GM19397 (cell line): ENCODE results near the gene COQ4.
A peak's percentile ranks its signal among the peaks of the same experiment; 100 is the strongest.
"Not testable (repeated sequence)": the region's sequence is repeated elsewhere in the genome, so short reads cannot be mapped to it uniquely, and the experiment has no call there.

Experiments
- ATAC-seq: cut with Tn5 transposase; IDR thresholded peaks from one replicate; pipeline ENCODE4 v1.9.1; 2021; ENCODE audit warnings: mild to moderate bottlenecking, moderate library complexity; ENCODE audit not compliant: unreplicated experiment

COQ4 gene

GRCh38 chr9:128298535-128299482 is 23.8 kb upstream of the COQ4 start:
- ATAC-seq: no peak

GRCh38 chr9:128304136-128304970 is 18.3 kb upstream of the COQ4 start:
- ATAC-seq: no peak

GRCh38 chr9:128304971-128305288 is 17.7 kb upstream of the COQ4 start:
- no peak for ATAC-seq

GRCh38 chr9:128309551-128309950 is 13.1 kb upstream of the COQ4 start:
- no peak for ATAC-seq

- no peak for ATAC-seq
Measured at GRCh38 chr9:128310461-128310860, 12.2 kb upstream of the COQ4 start.

- ATAC-seq: no peak
Measured at GRCh38 chr9:128314697-128315096, 7.9 kb upstream of the COQ4 start.

- no peak for ATAC-seq
Measured at GRCh38 chr9:128316421-128316820, 6.2 kb upstream of the COQ4 start.

GRCh38 chr9:128317629-128318028 is 5.0 kb upstream of the COQ4 start:
- no peak for ATAC-seq

- ATAC-seq: no peak
Measured at GRCh38 chr9:128321343-128321742, 1.3 kb upstream of the COQ4 start.

GRCh38 chr9:128321879-128322403 is 698 bp upstream of the COQ4 start:
- peak; percentile 7 for ATAC-seq

GRCh38 chr9:128323212-128323730 is 632 bp downstream of the COQ4 start:
- ATAC-seq: no peak

- ATAC-seq: no peak
Measured at GRCh38 chr9:128323791-128324190, 1.2 kb downstream of the COQ4 start.

- ATAC-seq: no peak
Measured at GRCh38 chr9:128324401-128324800, 1.8 kb downstream of the COQ4 start.

GRCh38 chr9:128325629-128326028 is 3.0 kb downstream of the COQ4 start:
- ATAC-seq: no peak

- no peak for ATAC-seq
Measured at GRCh38 chr9:128333451-128333869, 10.8 kb downstream of the COQ4 start.

- ATAC-seq: no peak
Measured at GRCh38 chr9:128335161-128335560, 12.5 kb downstream of the COQ4 start.

- no peak for ATAC-seq
Measured at GRCh38 chr9:128335914-128336313, 13.3 kb downstream of the COQ4 start.

- ATAC-seq: no peak
Measured at GRCh38 chr9:128337936-128338335, 15.3 kb downstream of the COQ4 start.

GRCh38 chr9:128338852-128339614 is 16.4 kb downstream of the COQ4 start:
- ATAC-seq: not testable (repeated sequence)

GRCh38 chr9:128339761-128340690 is 17.4 kb downstream of the COQ4 start, which contains the start of gene SLC27A4:
Gene SLC27A4, plus strand, starts transcription at chr9:128340527. Its CDS starts 2,606 bp downstream, at chr9:128343133.
- peak; percentile 89 for ATAC-seq
